ENCODE data around the gene UGT1A10. TPM values are rescaled to one million over a fixed set of nuclear protein-coding genes. Genes with fewer than 3 reads are reported as not detected.

The UGT1A10 gene
- total RNA-seq, 1 donor from 2014 or later = not detected

- no peaks in the 10 kb centered on the region for H3K27me3 ChIP-seq (ENCODE audit: control insufficient read depth, insufficient read depth, low read length)
- TF ChIP-seq CTCF (IDR thresholded peaks at IDR 0.05; ENCODE audit: insufficient read depth, low read length, severe bottlenecking) = no peak
- FAIRE-seq = no peak
- no peak overlapping the region for H3K4me3 ChIP-seq (ENCODE audit: low read depth, low read length)
- H3K36me3 ChIP-seq (ENCODE audit: control insufficient read depth, insufficient read depth, low read length) = no peaks in the 10 kb centered on the region
- no peak for DNase-seq (ENCODE audit: low read depth)
Observed at GRCh38 chr2:233793465-233794127, 157.3 kb downstream of the UGT1A10 start.

- H3K36me3 ChIP-seq (ENCODE audit: control insufficient read depth, insufficient read depth, low read length) = no peaks in the 10 kb centered on the region
- no peak for FAIRE-seq
- no peak for TF ChIP-seq CTCF (IDR thresholded peaks at IDR 0.05; ENCODE audit: insufficient read depth, low read length, severe bottlenecking)
- H3K27me3 ChIP-seq (ENCODE audit: control insufficient read depth, insufficient read depth, low read length) = no peaks in the 10 kb centered on the region
- no peak for DNase-seq (ENCODE audit: low read depth)
- H3K4me3 ChIP-seq (ENCODE audit: low read depth, low read length) = no peak overlapping the region
Observed at GRCh38 chr2:233794128-233794658, 157.9 kb downstream of the UGT1A10 start.

GRCh38 chr2:233795735-233796171 lies 159.5 kb downstream of the UGT1A10 start:
- no peak for DNase-seq (ENCODE audit: low read depth)
- no peak overlapping the region for H3K4me3 ChIP-seq (ENCODE audit: low read depth, low read length)
- TF ChIP-seq CTCF (IDR thresholded peaks at IDR 0.05; ENCODE audit: insufficient read depth, low read length, severe bottlenecking) = no peak
- H3K27me3 ChIP-seq (ENCODE audit: control insufficient read depth, insufficient read depth, low read length) = no peaks in the 10 kb centered on the region
- no peak for FAIRE-seq
- H3K36me3 ChIP-seq (ENCODE audit: control insufficient read depth, insufficient read depth, low read length) = no peaks in the 10 kb centered on the region

- DNase-seq (ENCODE audit: low read depth) (no peak), FAIRE-seq (no peak)
- H3K36me3 ChIP-seq (ENCODE audit: control insufficient read depth, insufficient read depth, low read length) = no peaks in the 10 kb centered on the region
- no peak overlapping the region for H3K4me3 ChIP-seq (ENCODE audit: low read depth, low read length)
- no peak for TF ChIP-seq CTCF (IDR thresholded peaks at IDR 0.05; ENCODE audit: insufficient read depth, low read length, severe bottlenecking)
- no peaks in the 10 kb centered on the region for H3K27me3 ChIP-seq (ENCODE audit: control insufficient read depth, insufficient read depth, low read length)
Observed at GRCh38 chr2:233796254-233796653, 160.0 kb downstream of the UGT1A10 start.

- no peak for FAIRE-seq
Observed at GRCh38 chr2:233798335-233799086, 162.3 kb downstream of the UGT1A10 start.

More at GRCh38 chr2:233798335-233799086, 162.3 kb downstream of the UGT1A10 start:
- H3K4me3 ChIP-seq (ENCODE audit: low read depth, low read length) = no peak overlapping the region
- no peak for TF ChIP-seq CTCF (IDR thresholded peaks at IDR 0.05; ENCODE audit: insufficient read depth, low read length, severe bottlenecking)
- no peak for DNase-seq (ENCODE audit: low read depth)
- no peaks in the 10 kb centered on the region for H3K27me3 ChIP-seq (ENCODE audit: control insufficient read depth, insufficient read depth, low read length)
- H3K36me3 ChIP-seq (ENCODE audit: control insufficient read depth, insufficient read depth, low read length) = no peaks in the 10 kb centered on the region

Measured in bronchial epithelial cell (primary cell).